ENCODE data around the gene AVL9. TPM values are rescaled to one million over a fixed set of nuclear protein-coding genes. Genes with fewer than 3 reads are reported as not detected.

Gene AVL9
- total and polyA plus RNA-seq, 2 of the 4 experiments (the other 2 are of a cell fraction) = 13.1 to 21.7 TPM

GRCh38 chr7:32611201-32612099 is 116.2 kb downstream of the AVL9 start:
- BruUV-seq (replicated peaks) = no TSS peak
- Histone ChIP-seq H3K4ac (ENCODE audit: low read depth, low read length) (no peak overlapping the region), H2AK9ac (replicated peaks; ENCODE audit: low read depth, low read length, poor library complexity) (no peak overlapping the region), H3K4me2 (ENCODE audit: low read depth, low read length) (no peak overlapping the region), H2AFZ (replicated peaks; ENCODE audit: low read length, poor library complexity) (no peak overlapping the region), H3K23ac (ENCODE audit: low read depth, low read length) (no peak overlapping the region), H2BK15ac (ENCODE audit: low read depth, low read length) (no peak overlapping the region), H4K20me1 (ENCODE audit: insufficient read depth, low read length) (no peaks in the 10 kb centered on the region), H3K79me1 (ENCODE audit: low read depth in 1 of 2, low read length in 2 of 2) (no peaks in the 10 kb centered on the region), H3K27ac (ENCODE audit: insufficient read depth, low read length) (no peak overlapping the region), H2BK5ac (ENCODE audit: low read depth, low read length, poor library complexity, severe bottlenecking) (no peak overlapping the region), H4K8ac (ENCODE audit: low read depth in 2 of 2, low read length in 2 of 2) (no peak overlapping the region), H3K56ac (ENCODE audit: extremely low read depth, insufficient read depth, low read length) (no peak overlapping the region), H3K27me3 (ENCODE audit: control insufficient read depth, insufficient read depth, low read length) (no peaks in the 10 kb centered on the region), H3K36me3 (ENCODE audit: control insufficient read depth, insufficient read depth, low read length) (no peaks in the 10 kb centered on the region), H3K4me3 (ENCODE audit: insufficient read depth, low read depth, low read length) (no peak overlapping the region), H3K9me1 (ENCODE audit: insufficient read depth, low read length) (no peaks in the 10 kb centered on the region), H3K9ac (ENCODE audit: low read depth, low read length) (no peak overlapping the region), H4K91ac (ENCODE audit: insufficient read depth, low read depth, low read length) (no peak overlapping the region), H3K18ac (ENCODE audit: low read depth, low read length) (no peak overlapping the region), H2BK20ac (ENCODE audit: low read depth, low read length) (no peak overlapping the region), H3K4me1 (ENCODE audit: control insufficient read depth, insufficient read depth, low read length) (no peaks in the 10 kb centered on the region), H4K5ac (ENCODE audit: low read depth, low read length) (no peak overlapping the region), H3K14ac (replicated peaks; ENCODE audit: low read depth, low read length) (no peak overlapping the region), H3K9me3 (ENCODE audit: control insufficient read depth, insufficient read depth, low read length) (no peaks in the 10 kb centered on the region), H2BK120ac (ENCODE audit: low read depth, low read length) (no peak overlapping the region), H2AK5ac (ENCODE audit: low read depth, low read length) (no peak overlapping the region)
- no peak for DNase-seq
- intact Hi-C loops (cut with micrococcal nuclease) (no loop called here), dilution Hi-C loops (cut with HindIII; ENCODE audit: low sequenced_read_pairs, unreplicated experiment) (no loop called here), in situ Hi-C loops (cut with MboI; ENCODE audit: low sequenced_read_pairs) (no loop called here)
- ChIA-PET CTCF (interaction anchor here (0.6 kb wide), 1 partner anchor 278 kb away, joined by 4 read pairs; no protein-coding TSS in a partner anchor), POLR2A (ENCODE audit: unreplicated experiment) (no interaction called here)
- WGBS, 2 experiments (ENCODE audit: extremely low coverage in 2 of 2, insufficient read length in 1 of 2) = no CpG with 5 or more reads among the region's 5 CpGs
- no peak for TF ChIP-seq RFX5 (IDR thresholded peaks at IDR 0.05; ENCODE audit: low read depth, low read length)
- no peak for TF ChIP-seq MXI1 (IDR thresholded peaks at IDR 0.05; ENCODE audit: borderline replicate concordance, low read depth, low read length)
- no peak for TF ChIP-seq POLR2A (IDR thresholded peaks at IDR 0.05; ENCODE audit: low read depth, low read length)
- TF ChIP-seq CHD1 (IDR thresholded peaks at IDR 0.05; ENCODE audit: low read depth, low read length) = no peak
- TF ChIP-seq RAD21 (IDR thresholded peaks at IDR 0.05; ENCODE audit: low read length) = no peak
- TF ChIP-seq RCOR1 (IDR thresholded peaks at IDR 0.05; ENCODE audit: insufficient replicate concordance, low read length) = no peak
- no peak for TF ChIP-seq MAFK (IDR thresholded peaks at IDR 0.05; ENCODE audit: low read depth, low read length)
- no peak for TF ChIP-seq SMC3 (IDR thresholded peaks at IDR 0.05; ENCODE audit: low read depth, low read length)
- no peak for TF ChIP-seq CTCF (conservative IDR thresholded peaks at IDR 0.05; ENCODE audit: low read depth, low read length)
- TF ChIP-seq NFE2L2 (IDR thresholded peaks at IDR 0.05; ENCODE audit: low read depth, low read length) = no peak
- no peak for TF ChIP-seq BHLHE40 (IDR thresholded peaks at IDR 0.05; ENCODE audit: low read depth, low read length)
- TF ChIP-seq MAZ (IDR thresholded peaks at IDR 0.05; ENCODE audit: borderline replicate concordance, low read depth, low read length) = no peak
- TF ChIP-seq CEBPB (IDR thresholded peaks at IDR 0.05; ENCODE audit: low read depth, low read length) = no peak
- no peak for TF ChIP-seq ELK1 (IDR thresholded peaks at IDR 0.05; ENCODE audit: borderline replicate concordance, low read depth, low read length)
- no peak for TF ChIP-seq USF2 (IDR thresholded peaks at IDR 0.05; ENCODE audit: low read depth, low read length)
- peak; percentile 24 for ATAC-seq (ENCODE audit: low read depth)

Data from IMR-90 (cell line).